Stimulated activated CD8-positive, alpha-beta memory T cell treated with anti-CD3 and anti-CD28 coated beads, Interleukin-7, amount 100 ng/mL, for 4 hours (primary cell): ENCODE data around the gene RCC1.
"Not testable (repeated sequence)": the region's sequence is repeated elsewhere in the genome, so short reads cannot be mapped to it uniquely, and the experiment has no call there.

ENCODE experiments used
- DNase-seq, 2 donors: peaks; one replicate each; pipeline ENCODE4 v3.0.0-alpha.2; 2020; ENCODE audit warnings: low read depth in 2 of 2

The RCC1 gene

DNA sequence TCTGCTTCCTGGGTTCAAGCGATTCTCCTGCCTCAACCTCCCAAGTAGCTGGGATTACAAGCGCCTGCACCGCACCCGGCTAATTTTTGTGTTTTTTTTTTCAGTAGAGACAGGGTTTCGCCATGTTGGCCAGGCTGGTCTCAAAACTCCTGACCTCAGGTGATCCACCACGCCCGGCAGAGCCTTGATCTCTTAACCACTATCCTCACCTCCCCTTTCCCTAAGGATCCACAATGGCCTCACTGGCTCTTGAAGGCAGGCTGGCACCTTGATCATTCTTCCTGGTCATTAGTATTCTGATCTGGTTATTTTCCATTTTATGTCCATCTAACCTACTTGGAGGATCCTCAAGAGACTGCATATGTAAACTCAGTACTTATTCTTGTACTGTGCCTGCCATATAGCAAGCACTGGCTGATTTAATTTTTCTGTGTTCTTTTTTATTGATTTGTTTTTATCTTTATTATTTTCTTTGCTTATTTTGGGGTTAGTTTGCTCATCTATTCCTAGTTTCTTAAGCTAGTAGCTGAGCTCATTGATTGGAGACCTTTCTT, 6.3 kb downstream of the RCC1 start:
- no peak for DNase-seq

DNA sequence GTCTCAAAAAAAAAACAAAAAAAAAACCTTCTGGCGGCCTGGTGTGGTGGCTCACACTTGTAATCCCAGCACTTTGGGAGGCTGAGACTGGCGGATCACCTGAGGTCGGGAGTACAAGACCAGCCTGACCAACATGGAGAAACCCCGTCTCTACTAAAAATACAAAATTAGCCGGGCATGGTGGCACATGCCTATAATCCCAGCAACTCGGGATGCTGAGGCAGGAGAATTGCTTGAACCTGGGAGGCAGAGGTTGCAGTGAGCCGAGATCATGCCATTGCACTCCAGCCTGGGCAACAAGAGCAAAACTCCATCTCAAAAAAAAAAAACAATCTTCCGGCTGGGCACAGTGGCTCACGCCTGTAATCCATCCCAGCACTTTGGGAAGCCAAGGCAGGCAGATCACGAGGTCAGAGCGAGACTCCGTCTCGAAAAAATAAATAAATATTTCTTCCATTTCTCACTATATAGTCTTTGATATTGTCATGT, 8.6 kb downstream of the RCC1 start:
- DNase-seq, result not testable (repeated sequence)

DNA sequence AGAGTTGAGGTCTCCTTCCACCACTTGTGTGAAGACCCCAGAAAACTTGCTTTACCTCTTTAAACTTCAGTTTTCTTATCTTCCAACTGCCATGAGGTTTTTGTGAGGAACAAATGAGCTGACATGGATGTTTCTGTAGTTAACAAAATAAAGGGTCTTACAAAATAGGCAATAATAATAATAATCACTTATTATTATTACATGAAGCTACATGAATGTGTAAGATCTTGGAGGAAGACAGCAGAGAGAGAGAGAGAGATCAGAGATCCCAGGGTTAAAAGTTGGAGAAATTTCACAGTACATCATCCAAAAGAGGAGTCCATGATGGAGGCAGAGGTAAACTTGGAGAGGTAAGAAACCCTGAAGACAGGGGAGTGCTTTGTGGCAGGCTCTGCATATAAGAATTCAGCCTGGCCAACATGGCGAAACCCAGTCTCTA, 10.7 kb downstream of the RCC1 start:
- DNase-seq, result no peak

DNA sequence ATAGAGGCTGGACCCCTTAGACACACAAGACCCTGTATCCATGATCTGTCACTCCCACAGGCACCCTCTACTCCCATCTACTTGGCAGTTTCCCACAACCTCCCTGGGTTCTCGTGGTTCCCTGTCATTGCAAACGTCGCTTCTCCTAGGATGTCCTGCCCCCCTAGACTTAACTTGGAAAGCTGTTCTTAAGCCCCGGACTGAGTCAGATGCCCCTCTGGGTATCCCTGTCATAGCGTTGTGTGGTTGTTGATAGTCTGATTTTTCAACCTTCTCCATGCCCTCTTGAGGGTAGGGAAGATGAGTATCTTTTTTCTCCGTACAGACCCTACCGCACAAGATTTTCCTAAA, 11.8 kb downstream of the RCC1 start:
- no peak for DNase-seq

DNA sequence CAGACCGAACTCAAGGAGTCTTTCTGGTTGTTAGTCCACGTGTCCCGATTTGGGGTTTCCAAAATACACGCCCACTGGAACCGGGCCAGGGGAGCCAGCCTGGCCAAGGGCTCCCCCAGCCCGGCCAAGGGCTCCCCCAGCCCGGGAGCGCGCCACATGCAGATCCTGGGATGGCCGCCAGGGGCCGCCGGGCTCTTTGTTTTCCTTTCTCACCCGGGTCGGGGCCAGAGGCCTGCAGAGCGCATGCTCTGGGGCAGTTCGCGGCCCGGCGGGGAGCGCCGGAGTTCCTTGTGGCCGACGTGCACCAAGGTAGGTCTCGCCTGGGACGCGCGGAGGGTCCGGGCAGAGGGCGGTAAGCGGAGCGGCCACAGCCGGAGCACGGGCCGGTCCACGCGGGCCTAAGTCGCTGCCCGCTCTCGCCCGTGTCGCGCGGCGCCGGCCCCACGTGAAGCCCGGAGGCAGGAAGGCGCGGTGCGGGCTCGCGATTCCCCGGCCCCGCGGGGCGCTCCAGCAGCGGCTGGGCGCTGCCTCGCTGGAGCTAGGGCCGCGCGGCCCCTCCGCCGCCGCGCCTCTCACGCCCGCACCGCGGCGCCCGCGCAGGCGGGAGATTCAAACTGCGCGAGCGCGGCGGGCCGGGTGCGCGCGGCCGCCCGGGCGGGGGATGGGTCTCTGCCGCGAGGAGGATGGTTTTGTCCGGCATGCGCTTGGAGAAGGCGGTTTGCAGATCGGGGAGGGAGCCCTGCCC, 12.3 kb downstream of the RCC1 start:
- peak; percentile 74 to 82 for DNase-seq

DNA sequence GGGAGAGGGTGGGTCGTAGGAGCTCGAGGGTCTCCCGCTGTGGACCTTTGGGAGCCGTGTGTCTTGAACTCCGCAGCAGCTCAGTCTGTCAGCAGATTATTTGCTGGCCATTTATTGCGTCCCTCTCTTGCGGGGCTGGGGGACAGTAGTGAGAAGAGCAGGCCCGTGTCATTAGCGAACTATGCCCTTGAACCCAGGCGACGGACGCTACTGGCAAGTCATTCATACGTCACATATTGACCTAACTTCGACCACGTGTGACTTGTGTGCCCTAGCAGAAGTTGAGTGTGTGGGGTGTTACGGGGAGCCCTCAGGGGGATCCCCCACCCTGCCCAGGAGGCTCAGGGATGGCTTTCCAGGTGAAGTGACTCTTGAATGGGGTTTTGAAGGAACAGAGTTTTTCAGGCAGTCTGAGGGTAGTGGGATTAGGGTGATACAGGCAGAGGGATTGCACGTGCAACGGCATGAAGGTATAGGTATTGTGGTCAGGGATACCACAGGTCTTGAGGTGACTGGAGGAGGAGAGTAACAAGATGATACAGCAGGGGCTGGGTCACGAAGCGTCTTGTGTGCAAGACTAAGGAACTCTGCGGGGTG, 13.0 kb downstream of the RCC1 start:
- no peak for DNase-seq

DNA sequence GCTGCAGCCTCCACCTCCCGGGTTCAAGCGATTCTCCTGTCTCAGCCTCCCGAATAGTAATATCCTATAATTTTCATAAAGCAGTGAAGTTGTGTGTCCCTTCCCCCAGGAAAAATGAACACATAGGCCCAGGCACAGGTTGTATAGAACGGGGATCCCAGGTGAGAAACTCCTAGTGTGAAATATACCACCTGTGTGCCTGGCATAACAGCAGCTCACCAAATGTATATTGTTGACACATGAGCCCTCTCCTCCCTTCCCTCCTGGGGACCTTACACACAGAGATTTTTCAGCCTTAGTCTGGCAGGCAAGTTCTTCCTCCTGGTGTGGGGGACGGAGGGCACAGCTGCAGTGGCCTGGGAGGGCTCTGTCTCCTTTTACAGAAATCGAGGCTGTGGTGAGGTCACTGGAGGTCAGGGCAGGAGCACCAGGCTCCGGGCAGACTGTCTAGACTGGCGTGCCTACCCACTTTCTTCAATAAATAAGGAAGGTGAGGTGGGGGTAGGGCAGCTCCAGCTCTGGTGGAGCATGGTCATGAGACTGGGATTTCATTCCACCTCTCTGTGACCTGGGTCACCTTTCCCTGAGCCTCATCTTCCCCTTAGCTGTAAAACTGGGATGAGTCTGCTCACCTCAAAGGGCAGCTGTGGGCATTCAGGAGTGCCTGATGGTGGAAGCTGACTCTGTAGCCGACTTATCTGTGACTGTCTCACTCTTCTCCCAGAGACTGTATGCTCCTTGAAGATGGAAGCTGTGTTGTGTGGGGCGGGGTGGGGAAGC, 14.3 kb downstream of the RCC1 start:
- DNase-seq, result no peak

DNA sequence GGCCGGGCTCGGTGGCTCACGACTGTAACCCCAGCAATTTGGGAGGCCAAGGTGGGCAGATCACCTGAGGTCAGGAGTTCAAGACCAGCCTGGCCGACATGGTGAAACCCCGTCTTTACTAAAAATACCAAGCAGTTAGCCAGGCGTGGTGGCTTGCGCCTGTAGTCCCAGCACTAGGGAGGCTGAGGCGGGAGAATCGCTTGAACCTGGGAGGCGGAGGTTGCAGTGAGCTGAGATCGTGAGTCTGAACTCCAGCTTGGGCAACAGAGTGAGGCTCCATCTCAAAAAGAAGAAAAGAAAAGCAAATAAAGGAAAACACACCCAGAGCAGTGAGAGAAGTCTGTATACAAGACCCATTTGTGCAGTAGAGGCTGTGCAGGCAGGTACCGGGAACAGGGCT, 15.0 kb downstream of the RCC1 start:
- not testable (repeated sequence) for DNase-seq

DNA sequence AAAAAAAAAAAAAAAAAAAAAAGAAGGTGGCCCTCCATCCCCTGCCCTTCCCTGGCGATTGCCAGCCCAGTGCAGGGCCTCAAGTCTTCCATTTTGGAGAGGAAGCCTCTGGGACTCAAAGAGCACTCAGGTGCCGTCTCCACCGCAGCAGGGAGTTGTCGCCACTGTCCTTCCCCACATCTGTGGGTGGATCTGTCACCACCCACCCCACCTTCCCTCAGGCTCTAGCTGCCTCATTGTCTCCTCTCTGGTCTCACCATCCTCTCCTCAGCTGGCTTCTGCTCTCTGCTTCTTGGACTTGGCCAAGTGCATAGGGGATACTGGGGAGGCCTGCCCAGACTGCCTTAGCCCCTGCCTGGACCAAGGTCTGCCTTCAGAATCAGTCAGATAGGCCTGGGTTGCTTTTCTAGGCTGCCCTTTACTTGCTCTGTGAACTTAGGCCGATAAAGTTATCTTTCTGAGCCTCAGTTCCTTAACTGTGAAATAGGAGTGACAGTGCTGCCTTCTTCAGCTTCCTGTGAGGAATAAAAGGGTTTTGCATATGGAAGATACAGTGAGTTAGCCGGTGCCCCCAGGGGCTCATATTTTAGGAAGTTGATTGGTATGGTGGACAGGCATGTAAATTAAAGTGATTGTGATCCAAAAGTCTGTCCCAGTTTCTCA, 15.8 kb downstream of the RCC1 start:
- DNase-seq, result no peak

DNA sequence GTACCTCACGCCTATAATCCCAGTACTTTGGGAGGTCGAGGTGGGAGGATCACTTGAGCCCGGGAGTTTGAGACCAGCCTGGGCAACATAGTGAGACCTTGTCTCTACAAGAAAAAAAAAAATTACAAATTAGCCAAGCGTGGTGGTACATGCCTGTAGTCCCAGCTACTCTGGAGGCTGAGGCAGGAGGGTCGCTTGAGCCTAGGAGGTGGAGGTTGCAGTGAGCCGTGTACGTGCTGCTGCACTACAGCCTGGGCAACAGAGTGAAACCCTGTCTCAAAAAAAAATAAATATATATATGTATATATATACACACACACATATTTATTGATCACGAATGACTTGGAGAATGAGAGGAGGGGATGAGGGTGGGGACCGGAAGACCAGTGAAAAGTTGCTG, 16.7 kb downstream of the RCC1 start:
- DNase-seq, result not testable (repeated sequence)

DNA sequence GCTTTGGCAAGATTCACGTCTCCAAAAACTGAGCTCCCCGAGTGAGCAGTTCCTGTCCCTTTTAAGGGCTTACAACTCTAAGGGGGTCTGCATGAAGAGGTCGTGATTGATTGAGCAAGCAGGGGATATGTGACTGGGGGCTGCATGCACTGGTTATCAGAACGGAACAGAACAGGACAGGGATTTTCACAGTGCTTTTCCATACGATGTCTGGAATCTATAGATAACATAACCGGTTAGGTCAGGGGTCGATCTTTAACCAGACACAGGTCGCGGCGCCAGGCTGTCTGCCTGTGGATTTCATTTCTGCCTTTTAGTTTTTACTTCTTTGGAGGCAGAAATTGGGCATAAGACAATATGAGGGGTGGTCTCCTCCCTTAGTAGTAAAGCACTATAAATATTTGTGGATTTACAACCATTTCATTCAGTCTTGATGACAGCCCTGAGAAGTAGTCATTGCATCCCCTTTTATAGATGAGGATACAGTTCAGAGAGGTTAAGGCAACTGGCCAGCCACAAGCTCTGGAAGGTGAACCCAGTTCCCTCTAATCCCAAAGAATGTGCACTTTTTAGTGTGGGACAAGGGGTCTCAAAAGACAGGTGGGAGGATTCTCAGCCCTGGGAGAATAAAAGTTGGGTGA, 19.3 kb downstream of the RCC1 start:
- DNase-seq, result not testable (repeated sequence)

DNA sequence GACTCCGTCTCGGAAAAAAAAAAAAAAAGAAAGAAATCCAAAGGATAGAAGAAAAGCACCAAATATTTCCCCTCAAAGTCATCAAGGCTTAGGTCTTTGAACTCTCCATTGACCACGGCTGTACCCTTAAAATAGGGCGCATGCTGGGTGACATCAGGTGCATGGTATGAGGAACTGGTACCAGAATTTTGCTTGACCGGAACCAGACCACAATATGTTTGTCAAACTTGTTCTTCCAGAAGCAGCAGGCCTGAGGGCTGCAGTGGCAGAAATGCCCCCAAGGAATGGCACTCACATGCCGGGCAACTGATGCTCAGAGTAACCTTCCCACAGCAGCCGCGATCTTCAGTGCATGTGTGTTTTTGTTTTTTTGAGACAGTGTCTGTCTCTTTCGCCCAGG, 21.0 kb downstream of the RCC1 start:
- no peak for DNase-seq

DNA sequence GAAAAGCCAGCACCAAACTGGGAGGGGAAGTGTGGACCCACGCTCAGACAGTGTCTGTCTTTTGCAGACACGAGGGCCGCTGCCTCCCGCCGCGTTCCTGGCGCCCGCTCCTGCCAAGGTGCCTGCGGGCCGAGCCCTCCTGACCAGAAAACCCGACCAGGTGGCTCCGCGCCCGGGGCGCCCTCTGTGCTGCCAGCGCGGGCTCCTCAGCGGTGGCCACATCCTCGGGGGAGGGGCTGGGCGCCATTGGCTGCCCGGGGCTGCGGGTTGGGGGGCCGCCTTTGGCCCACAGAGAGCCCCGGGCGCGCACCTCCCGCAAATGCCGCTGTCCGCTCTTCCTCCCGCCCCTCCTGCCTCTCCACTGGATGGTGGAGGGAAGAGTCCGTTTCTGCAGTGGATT, 24.6 kb downstream of the RCC1 start:
- DNase-seq, result no peak

DNA sequence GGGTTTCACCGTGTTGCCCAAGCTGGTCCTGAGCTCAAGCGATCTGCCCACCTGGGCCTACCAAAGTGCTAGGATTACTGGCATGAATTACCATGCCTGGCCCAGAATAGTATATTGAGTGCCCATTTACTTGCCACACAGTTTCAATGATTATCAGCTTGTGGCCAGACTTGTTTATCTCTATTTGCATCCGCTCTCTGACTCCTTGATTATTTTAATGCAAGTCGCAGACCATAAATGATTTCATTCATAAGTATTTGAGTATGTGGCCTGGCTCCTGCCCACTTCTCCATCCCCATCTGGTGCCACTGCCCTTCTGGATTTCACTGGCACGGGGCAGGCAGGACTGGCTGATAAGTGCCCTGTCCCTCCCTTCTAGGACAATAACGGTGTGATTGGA, 28.8 kb downstream of the RCC1 start:
- DNase-seq, result no peak

DNA sequence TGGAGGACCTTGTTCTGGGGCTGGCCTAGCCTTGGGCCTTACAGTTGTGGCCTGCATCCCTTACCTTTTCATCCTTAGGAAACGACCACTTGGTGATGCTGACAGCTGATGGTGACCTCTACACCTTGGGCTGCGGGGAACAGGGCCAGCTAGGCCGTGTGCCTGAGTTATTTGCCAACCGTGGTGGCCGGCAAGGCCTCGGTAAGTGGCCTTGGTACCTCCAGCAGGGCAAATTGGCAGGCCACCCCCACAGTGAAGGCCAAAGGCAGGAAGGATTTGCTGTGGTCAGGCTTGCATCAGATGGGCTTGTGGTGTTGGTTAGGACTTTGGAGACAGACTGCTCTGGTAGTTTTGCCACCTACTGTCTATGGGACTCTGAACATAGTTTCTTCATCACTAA, 29.3 kb downstream of the RCC1 start:
- no peak for DNase-seq

DNA sequence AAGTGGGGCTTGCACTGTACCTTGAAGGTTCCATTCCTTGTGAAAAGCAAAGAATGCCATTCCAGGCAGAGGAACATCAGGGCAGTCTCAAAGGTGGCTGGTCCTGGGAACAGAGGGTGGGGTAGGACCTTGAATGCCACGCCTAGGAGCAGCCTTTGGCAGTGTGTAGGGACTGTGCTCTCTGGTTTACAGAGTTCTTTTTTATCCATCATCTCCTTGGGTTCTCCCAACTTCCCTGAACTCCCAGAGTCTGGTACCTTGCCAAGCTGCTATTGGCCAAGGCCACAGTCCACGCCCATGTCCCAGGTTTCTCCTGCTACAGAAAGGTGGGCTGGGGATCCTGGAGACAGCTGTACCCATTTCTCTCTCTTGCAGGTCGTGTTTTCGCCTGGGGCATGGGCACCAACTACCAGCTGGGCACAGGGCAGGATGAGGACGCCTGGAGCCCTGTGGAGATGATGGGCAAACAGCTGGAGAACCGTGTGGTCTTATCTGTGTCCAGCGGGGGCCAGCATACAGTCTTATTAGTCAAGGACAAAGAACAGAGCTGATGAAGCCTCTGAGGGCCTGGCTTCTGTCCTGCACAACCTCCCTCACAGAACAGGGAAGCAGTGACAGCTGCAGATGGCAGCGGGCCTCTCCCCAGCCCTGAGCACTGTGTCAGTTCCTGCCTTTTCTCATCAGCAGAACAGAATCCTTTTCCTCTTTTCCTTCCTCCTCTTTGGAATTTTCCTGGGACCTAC, 31.8 kb downstream of the RCC1 start:
- no peak for DNase-seq

DNA sequence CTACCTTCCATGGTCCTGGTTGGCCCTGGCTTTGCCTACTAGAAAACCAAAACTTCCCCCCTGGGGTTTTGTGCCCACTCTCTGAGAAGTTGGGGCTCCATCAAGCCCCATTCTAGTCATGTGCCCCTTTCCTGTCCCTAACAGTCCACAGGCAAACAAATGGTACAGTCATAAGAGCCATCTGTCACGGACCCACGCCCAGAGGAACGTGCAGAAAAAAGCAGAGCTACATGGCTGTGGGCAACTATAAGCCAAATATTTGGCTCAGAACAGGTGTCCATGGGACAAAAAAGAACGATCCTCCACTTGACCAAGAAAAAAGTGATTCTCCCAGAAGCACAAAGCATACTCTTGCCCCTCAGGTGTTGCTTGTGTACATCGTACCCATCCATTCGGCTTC, 32.4 kb downstream of the RCC1 start:
- DNase-seq, result no peak

DNA sequence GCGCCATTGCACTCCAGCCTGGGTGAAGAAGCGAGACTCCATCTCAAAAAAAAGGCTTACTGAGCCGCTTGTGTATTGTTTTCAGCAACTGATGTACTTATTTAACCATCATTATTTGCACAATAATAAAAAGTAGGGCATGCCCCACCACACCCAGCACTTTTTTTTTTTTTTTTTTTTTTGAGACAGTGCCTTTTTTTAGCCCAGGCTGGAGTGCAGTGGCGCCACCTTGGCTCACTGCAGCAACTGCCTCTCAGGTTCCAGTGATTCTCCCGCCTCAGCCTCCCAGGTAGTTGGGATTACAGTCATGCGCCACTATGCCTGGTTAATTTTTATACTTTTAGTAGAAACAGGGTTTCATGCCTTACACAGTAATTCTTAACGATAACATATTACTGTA, 34.8 kb downstream of the RCC1 start:
- DNase-seq, result no peak

DNA sequence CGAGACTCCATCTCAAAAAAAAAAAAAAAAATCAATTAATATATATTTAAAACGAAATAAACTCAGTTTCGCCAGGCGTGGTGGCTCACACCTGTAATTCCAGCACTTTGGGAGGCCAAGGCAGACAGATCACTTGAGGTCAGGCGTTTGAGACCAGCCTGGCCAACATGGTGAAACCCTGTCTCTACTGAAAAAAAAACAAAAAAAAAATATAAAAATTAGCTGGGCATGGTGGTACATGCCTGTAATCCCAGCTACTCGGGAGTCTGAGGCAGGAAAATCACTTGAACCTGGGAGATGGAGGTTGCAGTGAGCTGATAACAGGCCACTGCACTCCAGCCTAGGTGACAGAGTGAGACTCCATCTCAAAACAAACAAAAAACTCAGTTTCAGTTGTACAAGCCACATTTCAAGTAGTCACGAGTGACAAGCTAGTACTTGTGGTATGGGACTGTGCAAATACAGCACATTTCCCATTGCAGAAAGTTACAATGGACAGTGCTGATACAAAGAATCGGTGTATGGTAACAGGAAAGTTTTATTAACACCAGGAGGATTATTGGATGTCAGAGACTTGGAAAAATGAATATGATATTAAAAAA, 35.7 kb downstream of the RCC1 start:
- DNase-seq, result not testable (repeated sequence)

DNA sequence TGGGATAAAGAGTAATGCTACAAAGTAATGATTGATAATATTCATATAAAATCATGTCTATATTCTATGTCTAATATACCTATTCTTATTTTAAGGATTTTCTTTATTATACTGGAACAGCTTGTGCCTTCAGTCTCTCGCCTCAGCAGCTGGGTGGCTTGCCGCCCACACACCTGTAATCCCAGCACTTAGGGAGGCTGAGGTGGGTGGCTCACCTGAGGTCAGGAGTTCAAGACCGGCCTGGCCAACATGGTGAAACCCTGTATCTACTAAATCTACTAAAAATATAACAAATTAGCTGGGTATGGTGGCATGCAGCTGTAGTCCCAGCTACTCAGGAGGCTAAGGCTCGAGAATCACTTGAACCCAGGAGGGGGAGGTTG, 39.4 kb downstream of the RCC1 start:
- no peak for DNase-seq
